H9 (cell line): Measurements from ENCODE around the gene PC. TPM values are rescaled to one million over a fixed set of nuclear protein-coding genes. Genes with fewer than 3 reads are reported as not detected.
A peak's percentile ranks its signal among the peaks of the same experiment; 100 is the strongest.

Experiments used
- DNase-seq: peaks from one replicate; pipeline ENCODE4 v3.0.0-alpha.2; 2017
- H2AFZ ChIP-seq: one replicate; pipeline ENCODE4 v1.6.1; 2013; ENCODE audit warnings: mild to moderate bottlenecking, low read length, control low read depth, moderate library complexity
- H2AK5ac ChIP-seq: 2 replicates; pipeline ENCODE4 v1.6.1; 2013; ENCODE audit warnings: low read length, control low read depth, mixed read lengths; ENCODE audit not compliant: insufficient read length
- H2BK120ac ChIP-seq: one replicate; pipeline ENCODE4 v1.6.1; 2013; ENCODE audit warnings: low read depth, mild to moderate bottlenecking, low read length, control low read depth, inconsistent platforms; ENCODE audit not compliant: poor library complexity, severe bottlenecking
- H2BK12ac ChIP-seq: 2 replicates; pipeline ENCODE4 v1.6.1; 2013; ENCODE audit warnings: low read length, control low read depth, mixed read lengths, low read depth; ENCODE audit not compliant: insufficient read length
- H2BK15ac ChIP-seq: 2 replicates; pipeline ENCODE4 v1.6.1; 2013; ENCODE audit warnings: low read depth, low read length, control low read depth
- H2BK20ac ChIP-seq: one replicate; pipeline ENCODE4 v1.6.1; 2013; ENCODE audit warnings: low read depth, mild to moderate bottlenecking, low read length, control low read depth, inconsistent platforms; ENCODE audit not compliant: poor library complexity, severe bottlenecking
- H2BK5ac ChIP-seq: 2 replicates; pipeline ENCODE4 v1.6.1; 2013; ENCODE audit warnings: low read length, control low read depth, mixed read lengths; ENCODE audit not compliant: insufficient read length
- H3K14ac ChIP-seq: 2 replicates; pipeline ENCODE4 v1.6.1; 2013; ENCODE audit warnings: low read length, control low read depth; ENCODE audit not compliant: insufficient read depth
- H3K18ac ChIP-seq: 2 replicates; pipeline ENCODE4 v1.6.1; 2013; ENCODE audit warnings: low read depth, mild to moderate bottlenecking, mixed read lengths, low read length, control low read depth; ENCODE audit not compliant: insufficient read length
- H3K23ac ChIP-seq: 2 replicates; pipeline ENCODE4 v1.6.1; 2013; ENCODE audit warnings: low read length, control low read depth, mixed read lengths, low read depth; ENCODE audit not compliant: insufficient read length
- H3K23me2 ChIP-seq: 2 replicates; pipeline ENCODE4 v1.6.1; 2013; ENCODE audit warnings: low read depth, mild to moderate bottlenecking, mixed read lengths, low read length, control low read depth; ENCODE audit not compliant: insufficient read length, poor library complexity, severe bottlenecking
- H3K27ac ChIP-seq: 2 replicates; pipeline ENCODE4 v1.5.1; 2013; ENCODE audit warnings: low read length, control low read depth, mixed read lengths, low read depth; ENCODE audit not compliant: insufficient read length
- H3K27me3 ChIP-seq: 2 replicates; pipeline ENCODE4 v1.6.1; 2013; ENCODE audit warnings: low read length, control low read depth, inconsistent platforms; ENCODE audit not compliant: insufficient read depth
- H3K4ac ChIP-seq: 2 replicates; pipeline ENCODE4 v1.6.1; 2013; ENCODE audit warnings: low read depth, mild to moderate bottlenecking, control low read depth, inconsistent platforms, low read length, moderate library complexity
- H3K4me1 ChIP-seq: 2 replicates; pipeline ENCODE4 v1.6.1; 2013; ENCODE audit warnings: low read length, control low read depth, inconsistent platforms; ENCODE audit not compliant: insufficient read depth
- H3K4me2 ChIP-seq: 2 replicates; pipeline ENCODE4 v1.6.1; 2013; ENCODE audit warnings: low read length, control low read depth, mixed read lengths; ENCODE audit not compliant: insufficient read length, insufficient read depth
- H3K56ac ChIP-seq: 2 replicates; pipeline ENCODE4 v1.6.1; 2013; ENCODE audit warnings: low read depth, mild to moderate bottlenecking, mixed read lengths, low read length, control low read depth; ENCODE audit not compliant: insufficient read length
- H3K79me1 ChIP-seq: 2 replicates; pipeline ENCODE4 v1.6.1; 2013; ENCODE audit warnings: low read depth, mild to moderate bottlenecking, moderate library complexity, low read length, control low read depth, inconsistent platforms; ENCODE audit not compliant: insufficient read depth, poor library complexity, severe bottlenecking
- H3K79me2 ChIP-seq: 2 replicates; pipeline ENCODE4 v1.6.1; 2013; ENCODE audit warnings: low read length, control low read depth, inconsistent platforms; ENCODE audit not compliant: insufficient read depth
- H3K9ac ChIP-seq: 2 replicates; pipeline ENCODE4 v1.6.1; 2013; ENCODE audit warnings: low read length, control low read depth, mixed read lengths; ENCODE audit not compliant: insufficient read length; ENCODE audit errors: extremely low read depth
- H3K9me3 ChIP-seq: one replicate; pipeline ENCODE4 v1.6.1; 2013; ENCODE audit warnings: low read depth, low read length, inconsistent platforms; ENCODE audit not compliant: control insufficient read depth
- H3T11ph ChIP-seq: one replicate; pipeline ENCODE4 v1.6.1; 2013; ENCODE audit warnings: mild to moderate bottlenecking, low read length, control low read depth, inconsistent platforms
- H4K20me1 ChIP-seq: one replicate; pipeline ENCODE4 v1.6.1; 2013; ENCODE audit not compliant: control insufficient read depth, insufficient read length, insufficient read depth
- H4K5ac ChIP-seq: 2 replicates; pipeline ENCODE4 v1.6.1; 2013; ENCODE audit warnings: low read depth, mild to moderate bottlenecking, mixed read lengths, low read length, control low read depth; ENCODE audit not compliant: insufficient read length
- H4K8ac ChIP-seq: replicated peaks from 2 replicates; pipeline ENCODE4 v1.6.1; 2013; ENCODE audit warnings: low read length, control low read depth, mixed read lengths, low read depth; ENCODE audit not compliant: insufficient read length
- H4K91ac ChIP-seq: 2 replicates; pipeline ENCODE4 v1.6.1; 2013; ENCODE audit warnings: low read depth, mild to moderate bottlenecking, moderate library complexity, mixed read lengths, low read length, control low read depth; ENCODE audit not compliant: insufficient read length
- H3K27ac Mint-ChIP-seq, 3 experiments: 2 replicates in 2 of 3; 3 replicates in 1 of 3; pipeline ENCODE4 v1.8.0; 2020 to 2021; ENCODE audit warnings: mixed read lengths in 3 of 3, mild to moderate bottlenecking in 1 of 3, moderate library complexity in 1 of 3
- H3K27me3 Mint-ChIP-seq: 2 replicates; pipeline ENCODE4 v1.8.0; 2021; ENCODE audit warnings: low read depth, mild to moderate bottlenecking, moderate library complexity, mixed read lengths
- H3K36me3 Mint-ChIP-seq, 3 experiments: 2 replicates in 2 of 3; 3 replicates in 1 of 3; pipeline ENCODE4 v1.8.0; 2020 to 2021; ENCODE audit warnings: low read depth in 3 of 3, mixed read lengths in 3 of 3; ENCODE audit not compliant: insufficient read depth in 1 of 3
- H3K4me1 Mint-ChIP-seq, 2 experiments: 2 replicates each; pipeline ENCODE4 v1.8.0; 2020; ENCODE audit warnings: mixed read lengths in 2 of 2
- H3K4me3 Mint-ChIP-seq, 2 experiments: 2 replicates in 1 of 2; 3 replicates in 1 of 2; pipeline ENCODE4 v1.8.0; 2020 to 2021; ENCODE audit warnings: mild to moderate bottlenecking in 2 of 2, mixed read lengths in 2 of 2, moderate library complexity in 1 of 2
- H3K9me3 Mint-ChIP-seq, 2 experiments: 2 replicates in 1 of 2; 3 replicates in 1 of 2; pipeline ENCODE4 v1.8.0; 2020; ENCODE audit warnings: mild to moderate bottlenecking in 2 of 2, mixed read lengths in 2 of 2, moderate library complexity in 1 of 2
- CTCF ChIP-seq: fragments of 200-600 bp; sonication (generic); conservative IDR thresholded peaks from 3 replicates; pipeline ENCODE4 v1.8.0; 2021; ENCODE audit warnings: antibody characterized with exemption, mild to moderate bottlenecking
- WGBS: extraction: QIAGEN DNeasy Blood & Tissue Kit; methylation state at CpG from one replicate; pipeline ENCODE4 v1.1.7; 2013; ENCODE audit warnings: missing lambda C conversion rate, low lambda C conversion rate, mixed read lengths; ENCODE audit not compliant: insufficient read length; ENCODE audit errors: extremely low coverage; 5-methylcytosine and 5-hydroxymethylcytosine counted together
- total RNA-seq: library from RNA; stranded (reverse); gene quantifications from 2 replicates; pipeline ENCODE4 v1.2.1, GENCODE V29; 2021

Gene PC
- total RNA-seq, 1 experiment from 2014 or later, result 32.6 TPM

GRCh38 chr11:66912361-66912760 is 45.8 kb downstream of the PC start:
- Histone ChIP-seq H3K18ac (no peak overlapping the region), H3K4ac (no peak overlapping the region), H2BK12ac (no peak overlapping the region), H4K91ac (no peak overlapping the region), H3T11ph (no peak overlapping the region), H3K27me3 (no peaks in the 10 kb centered on the region), H4K8ac (no peak overlapping the region), H2BK5ac (no peak overlapping the region), H2AK5ac (no peak overlapping the region), H3K23me2 (no peaks in the 10 kb centered on the region), H3K56ac (no peak overlapping the region), H3K4me2 (no peak overlapping the region), H3K9me3 (no peaks in the 10 kb centered on the region), H2BK120ac (no peak overlapping the region), H3K79me1 (no peaks in the 10 kb centered on the region), H3K27ac (no peak overlapping the region), H2AFZ (no peak overlapping the region), H3K4me1 (peaks cover 12% of the 10 kb centered on the region; the same call in 1 of the 2 replicates), H3K9ac (no peak overlapping the region), H3K14ac (no peak overlapping the region), H4K20me1 (no peaks in the 10 kb centered on the region), H2BK15ac (no peak overlapping the region), H3K23ac (no peak overlapping the region), H4K5ac (no peak overlapping the region), H3K79me2 (no peaks in the 10 kb centered on the region), H2BK20ac (no peak overlapping the region)
- no peaks in the 10 kb centered on the region for H3K27me3 Mint-ChIP-seq
- peaks cover 0 to 3% (median 0%) of the 10 kb centered on the region in 3 experiments; a peak in 1 of 7 replicates for H3K36me3 Mint-ChIP-seq
- no peak overlapping the region for H3K4me3 Mint-ChIP-seq
- no CpG with 5 or more reads among the region's 7 CpGs for WGBS
- TF ChIP-seq CTCF, result no peak
- peak; percentile 63 for DNase-seq
- peaks cover 45 to 57% of the 10 kb centered on the region in 2 experiments for H3K4me1 Mint-ChIP-seq
- no peaks in the 10 kb centered on the region for H3K9me3 Mint-ChIP-seq
- peak overlapping the region in 2 of 3 experiments; percentile 93 to 95; a peak in 4 of 7 replicates for H3K27ac Mint-ChIP-seq
